ENCODE measurements around the gene FHIT.
"Not testable (repeated sequence)": the region's sequence is repeated elsewhere in the genome, so short reads cannot be mapped to it uniquely, and the experiment has no call there.

Gene FHIT

GRCh38 chr3:59818033-59818918 lies 1433.0 kb downstream of the FHIT start:
- DNase-seq (ENCODE audit: low read depth, low spot score): peak; percentile 70
- H3K27ac ChIP-seq: peak overlapping the region; percentile 81

GRCh38 chr3:59817511-59817910 lies 1433.7 kb downstream of the FHIT start:
- H3K27ac ChIP-seq: peak overlapping the region; percentile 81
- no peak for DNase-seq (ENCODE audit: low read depth, low spot score)

- H3K27ac ChIP-seq: peak overlapping the region; percentile 32
- no peak for DNase-seq (ENCODE audit: low read depth, low spot score)
Observed at GRCh38 chr3:59816312-59816711, 1434.9 kb downstream of the FHIT start.

- no peak overlapping the region for H3K27ac ChIP-seq
- no peak for DNase-seq (ENCODE audit: low read depth, low spot score)
Observed at GRCh38 chr3:59813148-59813538, 1438.1 kb downstream of the FHIT start.

- no peak for DNase-seq (ENCODE audit: low read depth, low spot score)
- H3K27ac ChIP-seq: no peak overlapping the region
Observed at GRCh38 chr3:59812237-59813147, 1438.8 kb downstream of the FHIT start.

- DNase-seq (ENCODE audit: low read depth, low spot score): no peak
- H3K27ac ChIP-seq: no peak overlapping the region
Observed at GRCh38 chr3:59811160-59811559, 1440.1 kb downstream of the FHIT start.

- no peak overlapping the region for H3K27ac ChIP-seq
- DNase-seq (ENCODE audit: low read depth, low spot score): no peak
Observed at GRCh38 chr3:59810606-59811005, 1440.6 kb downstream of the FHIT start.

- H3K27ac ChIP-seq: no peak overlapping the region
- no peak for DNase-seq (ENCODE audit: low read depth, low spot score)
Observed at GRCh38 chr3:59809710-59810444, 1441.4 kb downstream of the FHIT start.

- DNase-seq (ENCODE audit: low read depth, low spot score): no peak
- no peak overlapping the region for H3K27ac ChIP-seq
Observed at GRCh38 chr3:59809016-59809415, 1442.2 kb downstream of the FHIT start.

GRCh38 chr3:59808446-59808845 lies 1442.8 kb downstream of the FHIT start:
- DNase-seq (ENCODE audit: low read depth, low spot score): no peak
- H3K27ac ChIP-seq: no peak overlapping the region

GRCh38 chr3:59803268-59803667 lies 1448.0 kb downstream of the FHIT start:
- no peak overlapping the region for H3K27ac ChIP-seq
- no peak for DNase-seq (ENCODE audit: low read depth, low spot score)

GRCh38 chr3:59802453-59802852 lies 1448.8 kb downstream of the FHIT start:
- DNase-seq (ENCODE audit: low read depth, low spot score): not testable (repeated sequence)

GRCh38 chr3:59802045-59802444 lies 1449.2 kb downstream of the FHIT start:
- H3K27ac ChIP-seq: no peak overlapping the region
- no peak for DNase-seq (ENCODE audit: low read depth, low spot score)

More at GRCh38 chr3:59802453-59802852, 1448.8 kb downstream of the FHIT start:
- not testable (repeated sequence) for H3K27ac ChIP-seq

- no peak overlapping the region for H3K27ac ChIP-seq
- no peak for DNase-seq (ENCODE audit: low read depth, low spot score)
Observed at GRCh38 chr3:59800481-59800880, 1450.8 kb downstream of the FHIT start.

- DNase-seq (ENCODE audit: low read depth, low spot score): no peak
- H3K27ac ChIP-seq: no peak overlapping the region
Observed at GRCh38 chr3:59798372-59799086, 1452.7 kb downstream of the FHIT start.

- DNase-seq (ENCODE audit: low read depth, low spot score): no peak
- H3K27ac ChIP-seq: no peak overlapping the region
Observed at GRCh38 chr3:59797533-59797932, 1453.7 kb downstream of the FHIT start.

GRCh38 chr3:59796456-59796855 lies 1454.8 kb downstream of the FHIT start:
- no peak for DNase-seq (ENCODE audit: low read depth, low spot score)

GRCh38 chr3:59795756-59796155 lies 1455.5 kb downstream of the FHIT start:
- DNase-seq (ENCODE audit: low read depth, low spot score): no peak
- H3K27ac ChIP-seq: no peak overlapping the region

More at GRCh38 chr3:59796456-59796855, 1454.8 kb downstream of the FHIT start:
- no peak overlapping the region for H3K27ac ChIP-seq

GRCh38 chr3:59793976-59794375 lies 1457.3 kb downstream of the FHIT start:
- H3K27ac ChIP-seq: no peak overlapping the region
- no peak for DNase-seq (ENCODE audit: low read depth, low spot score)

All from epithelial cell of prostate (primary cell).